Ovary (tissue), 3 donors: ENCODE measurements around the gene ASB15.

Experiments
- CTCF ChIP-seq, 3 donors: fragments of 450-650 bp in 2 of 3; fragments of 200-600 bp in 1 of 3; IDR thresholded peaks; one replicate each; pipeline versions ENCODE4 v1.5.1 to v1.8.0; 2016 to 2022; ENCODE audit warnings: antibody characterized with exemption in 3 of 3, mild to moderate bottlenecking in 1 of 3
- EP300 ChIP-seq: sonication (generic); formaldehyde crosslinking; IDR thresholded peaks from one replicate; pipeline ENCODE4 v1.6.1; 2017; ENCODE audit warnings: antibody characterized with exemption
- POLR2A ChIP-seq: fragments of 450-650 bp; IDR thresholded peaks from one replicate; pipeline ENCODE4 v1.6.1; 2017; ENCODE audit warnings: antibody characterized with exemption, mild to moderate bottlenecking, moderate library complexity
- donor health status: DM: no; HTN: no; CAD: no.

- TF ChIP-seq CTCF (IDR thresholded peaks at IDR 0.05) = no peak
- no peak for TF ChIP-seq POLR2A
- TF ChIP-seq EP300 = no peak
These were observed 38.0 kb downstream of the ASB15 start for GRCh38 chr7:123639631-123640030.
